BLaER1 (cell line): Measurements from ENCODE around the gene PLXDC1.
"Not testable (repeated sequence)": the region's sequence is repeated elsewhere in the genome, so short reads cannot be mapped to it uniquely, and the experiment has no call there.

Experiments used
- H3K27ac ChIP-seq: shearing (Covaris generic); formaldehyde crosslinking; 2 replicates; pipeline ENCODE4 v1.8.1; 2022
- H3K27me3 ChIP-seq: shearing (Covaris generic); formaldehyde crosslinking; 2 replicates; pipeline ENCODE4 v1.8.1; 2022
- H3K36me3 ChIP-seq: shearing (Covaris generic); formaldehyde crosslinking; 2 replicates; pipeline ENCODE4 v1.8.1; 2022
- H3K4me1 ChIP-seq: shearing (Covaris generic); formaldehyde crosslinking; 2 replicates; pipeline ENCODE4 v1.8.1; 2022
- H3K4me2 ChIP-seq: shearing (Covaris generic); formaldehyde crosslinking; 2 replicates; pipeline ENCODE4 v1.8.1; 2022
- H3K4me3 ChIP-seq: shearing (Covaris generic); formaldehyde crosslinking; 2 replicates; pipeline ENCODE4 v1.8.1; 2022
- H3K9ac ChIP-seq: shearing (Covaris generic); formaldehyde crosslinking; 2 replicates; pipeline ENCODE4 v1.8.1; 2022
- H3K9me3 ChIP-seq: shearing (Covaris generic); formaldehyde crosslinking; 2 replicates; pipeline ENCODE4 v1.8.1; 2022
- H4K20me1 ChIP-seq: shearing (Covaris generic); formaldehyde crosslinking; 2 replicates; pipeline ENCODE4 v1.8.1; 2022
- Cebpa-rat ChIP-seq: shearing (Covaris generic); IDR thresholded peaks from 2 replicates; pipeline ENCODE4 v1.8.1; 2022

The PLXDC1 gene

GRCh38 chr17:39026980-39027451 lies 124.4 kb downstream of the PLXDC1 start:
- H3K4me2 ChIP-seq: no peak overlapping the region
- H3K27me3 ChIP-seq: no peaks in the 10 kb centered on the region
- H3K36me3 ChIP-seq: no peaks in the 10 kb centered on the region
- no peaks in the 10 kb centered on the region for H4K20me1 ChIP-seq
- H3K4me3 ChIP-seq: no peak overlapping the region
- no peak overlapping the region for H3K9ac ChIP-seq
- no peaks in the 10 kb centered on the region for H3K9me3 ChIP-seq
- no peak overlapping the region for H3K27ac ChIP-seq
- H3K4me1 ChIP-seq: 0 out of 2 replicates have a peak, but pooled peaks cover 6% of the 10 kb centered on the region
- TF ChIP-seq Cebpa-rat: no peak

GRCh38 chr17:39026346-39026745 lies 125.1 kb downstream of the PLXDC1 start:
- not testable (repeated sequence) for H3K9ac ChIP-seq, H3K4me3 ChIP-seq, H4K20me1 ChIP-seq, H3K4me2 ChIP-seq, H3K27ac ChIP-seq, H3K36me3 ChIP-seq, H3K4me1 ChIP-seq, H3K9me3 ChIP-seq, H3K27me3 ChIP-seq

GRCh38 chr17:39022924-39023323 lies 128.5 kb downstream of the PLXDC1 start:
- Histone ChIP-seq H3K9me3 (no peaks in the 10 kb centered on the region), H3K4me1 (peaks cover 16% of the 10 kb centered on the region), H3K4me2 (no peak overlapping the region), H3K27ac (no peak overlapping the region), H3K36me3 (no peaks in the 10 kb centered on the region), H3K27me3 (no peaks in the 10 kb centered on the region), H3K9ac (no peak overlapping the region), H3K4me3 (no peak overlapping the region), H4K20me1 (no peaks in the 10 kb centered on the region)
- no peak for TF ChIP-seq Cebpa-rat

GRCh38 chr17:39020037-39020436 lies 131.4 kb downstream of the PLXDC1 start:
- H3K27ac ChIP-seq, H3K9ac ChIP-seq, H3K9me3 ChIP-seq, H3K4me3 ChIP-seq, H4K20me1 ChIP-seq, H3K27me3 ChIP-seq, H3K4me2 ChIP-seq, H3K36me3 ChIP-seq: not testable (repeated sequence)
- peaks cover 11% of the 10 kb centered on the region for H3K4me1 ChIP-seq

GRCh38 chr17:39018267-39019134 lies 132.9 kb downstream of the PLXDC1 start:
- Histone ChIP-seq H4K20me1 (no peaks in the 10 kb centered on the region), H3K36me3 (no peaks in the 10 kb centered on the region), H3K27ac (peak overlapping the region; percentile 23; the same call in 1 of the 2 replicates), H3K4me2 (peak overlapping the region; percentile 42), H3K9ac (no peak overlapping the region), H3K27me3 (no peaks in the 10 kb centered on the region), H3K9me3 (no peaks in the 10 kb centered on the region), H3K4me3 (no peak overlapping the region), H3K4me1 (peaks cover 11% of the 10 kb centered on the region)
- TF ChIP-seq Cebpa-rat: no peak

- H3K27me3 ChIP-seq: no peaks in the 10 kb centered on the region
- TF ChIP-seq Cebpa-rat: no peak
- H3K9ac ChIP-seq: no peak overlapping the region
- H4K20me1 ChIP-seq: no peaks in the 10 kb centered on the region
- H3K9me3 ChIP-seq: no peaks in the 10 kb centered on the region
- no peak overlapping the region for H3K4me3 ChIP-seq
- no peak overlapping the region for H3K4me2 ChIP-seq
- H3K36me3 ChIP-seq: no peaks in the 10 kb centered on the region
- H3K4me1 ChIP-seq: peaks cover 11% of the 10 kb centered on the region
- no peak overlapping the region for H3K27ac ChIP-seq
Observed at GRCh38 chr17:39016193-39017153, 135.0 kb downstream of the PLXDC1 start.

- H3K9me3 ChIP-seq: no peaks in the 10 kb centered on the region
- H3K27ac ChIP-seq: no peak overlapping the region
- TF ChIP-seq Cebpa-rat: no peak
- no peaks in the 10 kb centered on the region for H4K20me1 ChIP-seq
- H3K27me3 ChIP-seq: no peaks in the 10 kb centered on the region
- no peak overlapping the region for H3K4me2 ChIP-seq
- peaks cover 11% of the 10 kb centered on the region for H3K4me1 ChIP-seq
- H3K9ac ChIP-seq: no peak overlapping the region
- no peak overlapping the region for H3K4me3 ChIP-seq
- no peaks in the 10 kb centered on the region for H3K36me3 ChIP-seq
Observed at GRCh38 chr17:39015546-39015935, 135.9 kb downstream of the PLXDC1 start.

- H3K4me1 ChIP-seq: peaks cover 11% of the 10 kb centered on the region
- peak; percentile 67 for TF ChIP-seq Cebpa-rat
- H3K4me2 ChIP-seq: no peak overlapping the region
- H3K4me3 ChIP-seq: no peak overlapping the region
- H3K36me3 ChIP-seq: no peaks in the 10 kb centered on the region
- H4K20me1 ChIP-seq: no peaks in the 10 kb centered on the region
- H3K9me3 ChIP-seq: no peaks in the 10 kb centered on the region
- H3K9ac ChIP-seq: no peak overlapping the region
- no peak overlapping the region for H3K27ac ChIP-seq
- no peaks in the 10 kb centered on the region for H3K27me3 ChIP-seq
Observed at GRCh38 chr17:39014795-39015545, 136.5 kb downstream of the PLXDC1 start.

- Histone ChIP-seq H3K4me2 (no peak overlapping the region), H4K20me1 (no peaks in the 10 kb centered on the region), H3K27ac (no peak overlapping the region), H3K36me3 (no peaks in the 10 kb centered on the region), H3K27me3 (no peaks in the 10 kb centered on the region), H3K9ac (no peak overlapping the region), H3K9me3 (no peaks in the 10 kb centered on the region), H3K4me1 (peaks cover 11% of the 10 kb centered on the region), H3K4me3 (no peak overlapping the region)
- no peak for TF ChIP-seq Cebpa-rat
Observed at GRCh38 chr17:39014044-39014794, 137.2 kb downstream of the PLXDC1 start.
